ENCODE results near the gene ZNF423. TPM values are rescaled to one million over a fixed set of nuclear protein-coding genes. Genes with fewer than 3 reads are reported as not detected.
A peak's percentile ranks its signal among the peaks of the same experiment; 100 is the strongest.

The ZNF423 gene
- polyA plus RNA-seq, 4 donors: 28.0 to 38.7 (median 29.0) TPM

- no peak for DNase-seq (ENCODE audit: low read depth in 4 of 4, low spot score in 3 of 4)
These were observed 98.3 kb downstream of the ZNF423 start for GRCh38 chr16:49757559-49758069.

- DNase-seq (ENCODE audit: low read depth in 4 of 4, low spot score in 3 of 4): no peak
These were observed 98.9 kb downstream of the ZNF423 start for GRCh38 chr16:49756775-49757558.

- DNase-seq (ENCODE audit: low read depth in 4 of 4, low spot score in 3 of 4): no peak
These were observed 100.0 kb downstream of the ZNF423 start for GRCh38 chr16:49755716-49756505.

- DNase-seq (ENCODE audit: low read depth in 4 of 4, low spot score in 3 of 4): no peak
These were observed 100.6 kb downstream of the ZNF423 start for GRCh38 chr16:49755313-49755620.

- no peak for DNase-seq (ENCODE audit: low read depth in 4 of 4, low spot score in 3 of 4)
These were observed 101.2 kb downstream of the ZNF423 start for GRCh38 chr16:49754495-49755312.

DNA sequence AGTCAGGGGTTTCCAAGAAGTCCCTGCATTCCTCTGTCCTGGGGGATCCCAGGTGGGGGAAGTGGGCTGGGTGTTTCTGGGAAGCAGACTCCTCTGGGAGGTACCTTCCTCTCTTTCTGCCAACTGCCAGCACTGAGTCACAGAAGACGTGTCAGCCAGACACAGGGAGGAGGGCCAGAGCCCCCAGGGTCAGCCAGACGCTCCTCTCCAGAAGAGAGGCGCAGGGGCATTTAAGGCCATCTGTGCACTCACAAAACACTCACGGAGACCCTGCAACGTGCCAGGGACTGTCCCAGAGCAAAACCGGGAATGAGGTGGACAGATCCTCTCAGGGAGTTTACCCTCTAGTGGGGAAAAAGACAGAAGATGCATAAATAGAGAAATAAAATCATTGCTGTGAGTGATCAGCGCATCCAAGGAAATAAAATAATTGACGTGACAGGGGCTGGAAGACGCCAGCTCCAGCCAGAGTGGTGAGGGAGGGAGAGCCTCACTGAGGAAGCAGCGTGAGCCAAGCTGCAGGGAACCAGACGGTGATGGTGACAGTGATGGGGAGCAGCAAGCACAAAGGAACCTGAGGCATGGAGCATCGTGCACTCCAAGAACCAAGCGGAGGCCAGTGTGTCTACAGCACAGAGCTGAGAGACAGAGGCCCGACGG lies 105.4 kb downstream of the ZNF423 start:
- DNase-seq (ENCODE audit: low read depth in 4 of 4, low spot score in 3 of 4): no peak

DNA sequence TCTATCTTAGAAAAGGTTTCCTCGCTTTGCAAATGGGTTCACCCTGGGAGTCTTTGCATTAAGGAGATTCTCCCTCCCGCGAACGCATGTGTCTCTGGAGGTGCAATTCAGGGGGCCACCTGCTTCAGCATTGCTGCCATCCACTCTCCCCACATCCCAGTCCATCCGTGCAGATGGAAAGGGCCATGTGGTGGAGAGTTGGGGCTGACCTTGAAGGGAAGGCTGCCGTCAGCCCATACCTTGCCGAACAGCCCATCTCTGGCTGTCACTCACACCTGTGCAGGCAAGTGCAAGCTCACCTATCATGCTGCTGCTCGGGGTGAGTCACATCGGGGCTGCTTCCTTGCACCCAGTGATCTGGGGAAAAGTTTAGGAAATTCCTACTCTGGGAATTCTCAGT lies 106.1 kb downstream of the ZNF423 start:
- no peak for DNase-seq (ENCODE audit: low read depth in 4 of 4, low spot score in 3 of 4)

- no peak for DNase-seq (ENCODE audit: low read depth in 4 of 4, low spot score in 3 of 4)
These were observed 107.6 kb downstream of the ZNF423 start for GRCh38 chr16:49748322-49748721.

- DNase-seq (ENCODE audit: low read depth in 4 of 4, low spot score in 3 of 4): no peak
These were observed 108.3 kb downstream of the ZNF423 start for GRCh38 chr16:49747654-49748053.

DNA sequence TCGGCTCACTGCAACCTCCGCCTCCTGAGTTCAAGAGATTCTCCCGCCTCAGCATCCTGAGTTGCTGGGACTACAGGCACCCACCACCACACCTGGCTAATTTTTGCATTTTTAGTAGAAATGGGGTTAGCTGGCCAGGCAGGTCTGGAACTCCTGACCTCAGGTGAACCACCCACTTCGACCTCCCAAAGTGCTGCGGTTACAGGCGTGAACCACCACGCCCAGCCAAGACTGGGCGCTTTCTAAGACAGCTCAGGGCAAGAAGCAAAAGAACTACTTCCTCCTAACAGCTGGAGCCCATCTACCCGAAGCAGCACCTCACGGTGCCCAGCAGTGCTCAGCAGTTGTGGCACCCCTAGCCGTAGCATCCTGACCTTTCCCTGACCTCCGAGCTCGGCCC lies 109.4 kb downstream of the ZNF423 start:
- no peak for DNase-seq (ENCODE audit: low read depth in 4 of 4, low spot score in 3 of 4)

DNA sequence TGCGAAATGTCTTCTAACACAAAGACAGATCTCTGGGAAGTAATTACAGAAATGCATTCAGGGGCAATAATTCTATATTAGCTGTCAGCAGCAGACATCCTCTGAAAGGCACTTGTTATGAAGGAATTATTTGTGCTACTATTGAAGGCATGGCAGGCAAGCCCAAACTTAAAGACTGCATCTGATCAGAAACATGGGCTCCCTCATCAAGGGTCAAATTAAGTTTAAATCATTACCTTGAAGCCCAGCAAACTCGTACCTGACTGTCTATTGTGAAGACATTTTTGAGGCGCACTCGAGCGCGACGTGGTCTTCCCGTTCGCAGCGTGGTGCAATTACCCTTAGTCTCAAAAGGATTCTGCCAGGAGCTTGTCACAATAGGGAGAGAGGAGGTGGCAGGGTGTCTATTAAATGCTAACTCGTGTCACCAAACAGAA lies 110.6 kb downstream of the ZNF423 start:
- DNase-seq (ENCODE audit: low read depth in 4 of 4, low spot score in 3 of 4): no peak

GRCh38 chr16:49744244-49745220 lies 111.4 kb downstream of the ZNF423 start:
- no peak for DNase-seq (ENCODE audit: low read depth in 4 of 4, low spot score in 3 of 4)

DNA sequence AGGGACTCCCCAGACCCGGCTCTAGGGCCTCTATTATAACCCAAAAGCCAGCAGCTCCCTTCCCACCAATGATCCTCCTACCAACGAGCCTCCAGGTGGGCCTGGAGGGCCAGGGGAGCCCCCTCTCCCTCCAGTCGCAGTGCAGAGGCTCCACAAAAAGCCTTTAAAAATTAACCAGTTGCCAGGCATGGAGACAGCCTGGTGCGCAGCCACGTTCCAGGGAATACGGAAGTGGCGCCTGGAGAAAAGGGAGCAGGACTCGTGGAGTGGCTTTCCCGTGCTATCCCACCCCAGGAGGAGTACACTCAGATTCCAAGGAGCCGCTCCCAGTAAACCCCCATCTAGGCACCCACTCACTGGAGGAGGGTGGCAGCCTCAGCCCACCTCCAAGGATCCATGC lies 112.3 kb downstream of the ZNF423 start:
- DNase-seq (ENCODE audit: low read depth in 4 of 4, low spot score in 3 of 4): no peak

GRCh38 chr16:49743203-49743464 lies 112.8 kb downstream of the ZNF423 start:
- no peak for DNase-seq (ENCODE audit: low read depth in 4 of 4, low spot score in 3 of 4)

DNA sequence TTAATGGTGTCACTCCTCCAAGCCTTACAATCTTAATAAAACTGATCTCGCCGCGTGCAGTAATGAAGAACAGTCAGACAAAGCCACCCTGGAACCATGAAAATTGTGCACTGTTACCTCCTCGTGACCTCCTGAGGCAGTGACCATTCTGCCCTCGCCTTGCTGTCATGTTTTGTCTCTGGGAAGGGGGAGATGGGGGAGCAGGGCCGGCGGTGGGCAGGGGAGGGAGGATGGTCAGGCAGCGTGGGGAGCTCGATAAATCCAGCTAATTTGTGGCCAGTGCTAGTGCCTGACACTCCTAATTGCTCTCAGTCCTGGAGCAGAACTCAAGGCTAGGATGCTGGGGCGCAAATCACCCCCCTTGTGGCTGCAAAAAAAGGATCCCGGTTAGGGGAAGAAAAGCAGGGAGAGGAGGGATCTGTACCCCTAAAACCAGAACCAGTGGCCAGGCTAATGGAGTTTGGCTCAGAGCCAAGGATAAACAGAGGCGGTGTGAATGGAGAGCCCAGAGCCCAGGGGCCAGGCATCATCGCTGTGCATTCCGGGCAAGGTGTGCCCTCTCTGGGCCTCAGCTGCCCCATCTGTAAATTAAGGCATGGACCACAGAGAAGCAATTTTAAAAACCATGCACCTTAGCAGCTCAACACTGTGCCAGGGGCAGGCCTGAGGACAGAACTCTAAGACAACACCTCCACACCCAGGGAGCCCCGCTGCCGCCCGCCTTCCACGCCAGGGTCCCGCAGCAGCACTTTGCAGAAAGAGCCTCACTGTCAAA lies 113.3 kb downstream of the ZNF423 start:
- peak in 1 of 4 donors; percentile 70 for DNase-seq (ENCODE audit: low read depth in 4 of 4, low spot score in 3 of 4)

DNA sequence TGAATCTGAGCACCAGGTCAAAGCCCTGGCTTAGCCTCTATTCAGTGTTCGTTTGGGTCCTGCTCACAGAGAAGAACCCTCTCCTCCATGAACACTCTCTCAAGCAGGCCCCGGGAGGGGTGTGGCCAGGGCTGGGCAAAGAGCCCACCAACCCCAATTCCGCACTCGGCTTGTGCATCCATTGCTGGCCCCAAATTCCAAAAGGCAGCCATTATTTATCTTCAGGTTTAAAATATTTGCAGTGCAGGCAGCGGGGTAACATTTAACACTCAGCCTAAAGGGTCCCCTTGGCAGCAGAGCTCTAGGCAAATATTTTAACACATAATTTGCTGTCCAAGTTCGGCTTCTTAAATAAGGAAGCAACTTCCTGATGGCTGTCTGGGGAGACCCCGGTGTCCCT lies 115.7 kb downstream of the ZNF423 start:
- no peak for DNase-seq (ENCODE audit: low read depth in 4 of 4, low spot score in 3 of 4)

DNA sequence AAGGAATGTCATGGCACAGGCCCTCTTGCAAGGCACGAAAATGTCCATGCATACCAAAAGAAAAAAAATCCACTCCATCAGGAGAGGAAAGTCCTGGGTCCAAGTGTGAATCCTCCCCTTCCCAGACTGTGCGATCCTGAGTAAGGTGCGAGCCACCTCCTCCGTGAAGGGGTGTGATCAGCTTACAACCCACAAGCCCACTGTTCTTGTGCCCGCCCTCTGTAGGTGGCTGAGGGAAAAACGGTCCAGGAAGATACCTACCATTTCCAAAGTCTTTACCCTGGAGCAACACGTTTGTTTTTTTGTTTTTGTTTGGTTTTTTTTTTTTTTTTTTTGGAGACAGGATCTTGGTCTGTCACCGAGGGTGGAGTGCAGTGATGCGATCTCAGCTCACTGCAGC lies 116.5 kb downstream of the ZNF423 start:
- DNase-seq (ENCODE audit: low read depth in 4 of 4, low spot score in 3 of 4): no peak

DNA sequence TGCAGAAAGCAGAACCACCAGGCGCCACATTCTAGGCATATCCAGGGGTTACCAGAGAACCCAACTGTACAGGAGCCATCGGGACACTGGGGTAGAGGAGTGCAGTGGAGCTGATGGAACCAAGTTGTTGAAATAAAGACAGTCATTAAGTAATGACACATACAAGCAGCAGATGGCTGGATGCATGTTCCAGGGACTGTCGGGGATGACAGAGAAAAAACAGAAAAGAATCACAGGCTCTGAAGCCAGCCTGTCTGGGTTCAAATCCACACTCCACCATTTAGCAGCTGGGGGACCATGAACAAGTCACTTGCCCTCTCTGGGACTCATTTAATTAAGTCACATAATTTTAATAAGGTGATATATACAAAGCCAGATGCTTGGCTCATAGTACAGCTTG lies 117.1 kb downstream of the ZNF423 start:
- DNase-seq (ENCODE audit: low read depth in 4 of 4, low spot score in 3 of 4): no peak

- no peak for DNase-seq (ENCODE audit: low read depth in 4 of 4, low spot score in 3 of 4)
These were observed 117.9 kb downstream of the ZNF423 start for GRCh38 chr16:49738001-49738400.
